IMR-90 (cell line): ENCODE data around the gene BTBD9.

Experiments
- BHLHE40 ChIP-seq: fragments of 150-350 bp; IDR thresholded peaks from 2 replicates; pipeline ENCODE4 v1.6.1; 2016; ENCODE audit warnings: mild to moderate bottlenecking, low read depth, low read length
- CEBPB ChIP-seq: IDR thresholded peaks from 2 replicates; pipeline ENCODE4 v1.6.1; 2012; ENCODE audit warnings: low read depth, low read length, improper control_type of control experiment
- ELK1 ChIP-seq: fragments of 150-350 bp; IDR thresholded peaks from 2 replicates; pipeline ENCODE4 v1.6.1; 2016; ENCODE audit warnings: low read depth, mild to moderate bottlenecking, low read length, moderate library complexity, borderline replicate concordance
- FOS ChIP-seq: fragments of 150-350 bp; IDR thresholded peaks from 2 replicates; pipeline ENCODE4 v1.6.1; 2016; ENCODE audit warnings: low read depth, low read length
- MAFK ChIP-seq: IDR thresholded peaks from 2 replicates; pipeline ENCODE4 v1.6.1; 2012; ENCODE audit warnings: low read depth, low read length, improper control_type of control experiment
- MAZ ChIP-seq: IDR thresholded peaks from 2 replicates; pipeline ENCODE4 v1.6.1; 2012; ENCODE audit warnings: low read depth, mild to moderate bottlenecking, low read length, improper control_type of control experiment, moderate library complexity, borderline replicate concordance
- MXI1 ChIP-seq: IDR thresholded peaks from 2 replicates; pipeline ENCODE4 v1.6.1; 2012; ENCODE audit warnings: low read depth, mild to moderate bottlenecking, low read length, moderate library complexity, borderline replicate concordance
- NFE2L2 ChIP-seq: fragments of 150-350 bp; IDR thresholded peaks from 2 replicates; pipeline ENCODE4 v1.6.1; 2016; ENCODE audit warnings: low read depth, mild to moderate bottlenecking, low read length
- POLR2A ChIP-seq: IDR thresholded peaks from 2 replicates; pipeline ENCODE4 v1.6.1; 2012; ENCODE audit warnings: mild to moderate bottlenecking, low read depth, low read length
- RAD21 ChIP-seq: IDR thresholded peaks from 2 replicates; pipeline ENCODE4 v1.6.1; 2012; ENCODE audit warnings: low read length, improper control_type of control experiment
- RCOR1 ChIP-seq: IDR thresholded peaks from 2 replicates; pipeline ENCODE4 v1.6.1; 2012; ENCODE audit warnings: mild to moderate bottlenecking, low read length, improper control_type of control experiment; ENCODE audit not compliant: insufficient replicate concordance
- SMC3 ChIP-seq: fragments of 150-350 bp; IDR thresholded peaks from 2 replicates; pipeline ENCODE4 v1.6.1; 2016; ENCODE audit warnings: low read depth, mild to moderate bottlenecking, antibody characterized with exemption, low read length, moderate library complexity
- USF2 ChIP-seq: fragments of 150-350 bp; IDR thresholded peaks from 2 replicates; pipeline ENCODE4 v1.6.1; 2017; ENCODE audit warnings: mild to moderate bottlenecking, antibody characterized with exemption, low read length, low read depth
- TF ChIP-seq, protein P1 (sequence below): conservative IDR thresholded peaks from 2 replicates; pipeline ENCODE4 v1.5.1; 2012; ENCODE audit warnings: mild to moderate bottlenecking, low read depth, low read length, improper control_type of control experiment

DNA sequence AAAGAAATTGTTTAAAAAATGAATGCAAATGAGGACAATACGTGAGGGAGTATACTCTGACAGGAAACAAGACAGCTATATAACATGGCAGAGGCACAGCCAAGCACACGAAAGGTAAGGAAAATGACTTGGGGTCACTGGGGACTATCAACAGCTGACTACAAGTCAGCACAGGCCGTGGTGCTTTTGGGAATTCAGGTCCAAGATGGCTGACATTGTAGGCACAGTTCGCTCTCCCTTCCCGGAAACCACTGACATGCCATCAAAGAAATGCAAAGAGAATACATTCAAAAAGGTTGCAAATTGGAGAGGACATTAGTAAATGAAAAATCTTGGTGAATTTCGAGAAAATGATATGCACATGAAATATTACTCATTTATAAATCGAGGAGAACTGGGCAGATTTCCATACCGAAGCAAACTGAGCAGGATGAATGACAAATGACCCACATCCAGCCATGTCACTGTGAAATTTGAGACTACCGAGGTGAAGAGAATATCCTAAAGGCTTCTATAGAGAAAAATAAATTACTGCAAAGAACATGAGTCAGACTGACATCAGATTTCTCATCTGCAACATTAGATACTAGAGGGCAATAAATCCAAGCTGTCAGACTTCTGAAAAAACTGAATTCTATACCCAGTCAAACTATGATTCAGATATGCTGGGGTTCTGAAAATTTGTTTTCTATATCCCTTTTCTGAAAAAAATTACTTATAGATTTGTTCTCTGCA is 391.1 kb downstream of the BTBD9 start:
- TF ChIP-seq, protein P1, sequence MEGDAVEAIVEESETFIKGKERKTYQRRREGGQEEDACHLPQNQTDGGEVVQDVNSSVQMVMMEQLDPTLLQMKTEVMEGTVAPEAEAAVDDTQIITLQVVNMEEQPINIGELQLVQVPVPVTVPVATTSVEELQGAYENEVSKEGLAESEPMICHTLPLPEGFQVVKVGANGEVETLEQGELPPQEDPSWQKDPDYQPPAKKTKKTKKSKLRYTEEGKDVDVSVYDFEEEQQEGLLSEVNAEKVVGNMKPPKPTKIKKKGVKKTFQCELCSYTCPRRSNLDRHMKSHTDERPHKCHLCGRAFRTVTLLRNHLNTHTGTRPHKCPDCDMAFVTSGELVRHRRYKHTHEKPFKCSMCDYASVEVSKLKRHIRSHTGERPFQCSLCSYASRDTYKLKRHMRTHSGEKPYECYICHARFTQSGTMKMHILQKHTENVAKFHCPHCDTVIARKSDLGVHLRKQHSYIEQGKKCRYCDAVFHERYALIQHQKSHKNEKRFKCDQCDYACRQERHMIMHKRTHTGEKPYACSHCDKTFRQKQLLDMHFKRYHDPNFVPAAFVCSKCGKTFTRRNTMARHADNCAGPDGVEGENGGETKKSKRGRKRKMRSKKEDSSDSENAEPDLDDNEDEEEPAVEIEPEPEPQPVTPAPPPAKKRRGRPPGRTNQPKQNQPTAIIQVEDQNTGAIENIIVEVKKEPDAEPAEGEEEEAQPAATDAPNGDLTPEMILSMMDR: no peak
- TF ChIP-seq MXI1: no peak
- no peak for TF ChIP-seq SMC3
- TF ChIP-seq POLR2A: no peak
- TF ChIP-seq BHLHE40: no peak
- no peak for TF ChIP-seq RAD21
- no peak for TF ChIP-seq RCOR1
- no peak for TF ChIP-seq MAFK
- no peak for TF ChIP-seq ELK1
- TF ChIP-seq FOS: no peak
- no peak for TF ChIP-seq CEBPB
- no peak for TF ChIP-seq NFE2L2
- no peak for TF ChIP-seq MAZ
- TF ChIP-seq USF2: no peak
